ENCODE data around the gene THADA.

GRCh38 chr2:43421194-43421593 lies 174.6 kb downstream of the THADA start:
- no peak for TF ChIP-seq CTCF (IDR thresholded peaks at IDR 0.05; ENCODE audit: insufficient read depth, low read length, poor library complexity, severe bottlenecking)
- TF ChIP-seq EZH2phosphoT487 (conservative IDR thresholded peaks at IDR 0.05; ENCODE audit: low read length), result no peak
